K562 (cell line): Measurements from ENCODE around the gene PHTF2. TPM values are rescaled to one million over a fixed set of nuclear protein-coding genes. Genes with fewer than 3 reads are reported as not detected.
"Not testable (repeated sequence)": the region's sequence is repeated elsewhere in the genome, so short reads cannot be mapped to it uniquely, and the experiment has no call there.

Source experiments
- ATAC-seq: fragments of 200-7000 bp; cut with Tn5 transposase; 3 replicates; pipeline ENCODE4 v1.9.1; 2020; ENCODE audit warnings: moderate library complexity
- BruUV-seq: library from RNA; stranded (reverse); fragments of 400-500 nt; replicated peaks from 2 replicates; lab custom pipeline; 2021; lab: Mats Ljungman, UMichigan
- CTCF ChIA-PET: fragments of 300-600 bp; formaldehyde crosslinking; extraction: SDS; loops from one replicate; lab custom pipeline; 2021; ENCODE audit warnings: low intra/inter-chr PET ratio; lab: Yijun Ruan, JAX
- POLR2A ChIA-PET: fragments of 300-600, 350-650 bp; sonication (Branson Sonifier 250); formaldehyde crosslinking; extraction: SDS; loops from one replicate; lab custom pipeline; 2021; ENCODE audit warnings: antibody characterized with exemption, inconsistent platforms; lab: Yijun Ruan, JAX
- DNase-seq, 4 experiments: peaks; one replicate each; pipeline versions ENCODE4 v3.0.0 to v3.0.0-alpha.2; 2011 to 2018; ENCODE audit warnings: low spot score in 3 of 4, mixed read lengths in 3 of 4; ENCODE audit errors: extremely low read depth in 1 of 4
- FAIRE-seq: peaks from 2 replicates; lab custom pipeline; 2011; peaks lifted over from hg19 to GRCh38; lab: Jason Lieb, UNC
- H2AFZ ChIP-seq: 2 replicates; pipeline ENCODE4 v1.6.0; 2011; ENCODE audit warnings: low read depth, low read length, control low read depth, inconsistent platforms
- H3K27ac ChIP-seq: fragments of 200-600 bp; 3 replicates; pipeline ENCODE4 v1.8.0; 2011; ENCODE audit warnings: low read depth, mild to moderate bottlenecking, control low read depth, inconsistent platforms, low read length, moderate library complexity, mixed read lengths; ENCODE audit errors: extremely low read depth
- H3K27me3 ChIP-seq, 2 experiments: fragments of 300-600 bp in 1 of 2; 2 replicates in 1 of 2; 3 replicates in 1 of 2; pipeline versions ENCODE4 v1.6.0 to v1.8.0; 2011; ENCODE audit warnings: inconsistent platforms in 2 of 2, low read length in 2 of 2, mild to moderate bottlenecking in 1 of 2, mixed read lengths in 1 of 2, moderate library complexity in 1 of 2; ENCODE audit not compliant: control insufficient read depth in 2 of 2, insufficient read depth in 2 of 2
- H3K36me3 ChIP-seq: fragments of 300-600 bp; 3 replicates; pipeline ENCODE4 v1.8.0; 2011; ENCODE audit warnings: mild to moderate bottlenecking, low read length, inconsistent platforms; ENCODE audit not compliant: control insufficient read depth, insufficient read depth
- H3K4me1 ChIP-seq, 2 experiments: fragments of 200-600 bp in 1 of 2; replicated peaks in 1 of 2; 2 replicates in 1 of 2; 3 replicates in 1 of 2; pipeline versions ENCODE4 v1.5.1 to v1.8.0; 2011; ENCODE audit warnings: inconsistent platforms in 2 of 2, low read length in 2 of 2, mild to moderate bottlenecking in 1 of 2, mixed read lengths in 1 of 2, moderate library complexity in 1 of 2; ENCODE audit not compliant: control insufficient read depth in 2 of 2, insufficient read depth in 2 of 2
- H3K4me2 ChIP-seq: 2 replicates; pipeline ENCODE4 v1.6.1; 2011; ENCODE audit warnings: low read length, control low read depth, inconsistent platforms, mixed read lengths; ENCODE audit not compliant: insufficient read depth
- H3K4me3 ChIP-seq: fragments of 200-600 bp; sonication (generic), shearing (Covaris generic); 2 replicates; pipeline ENCODE4 v1.5.1; 2016; ENCODE audit warnings: control low read depth, inconsistent platforms
- H3K79me2 ChIP-seq: fragments of 200-600 bp; 3 replicates; pipeline ENCODE4 v1.8.0; 2011; ENCODE audit warnings: low read length, inconsistent platforms; ENCODE audit not compliant: control insufficient read depth, insufficient read depth
- H3K9ac ChIP-seq, 2 experiments: 2 replicates each; pipeline versions ENCODE4 v1.6.0 to v1.6.1; 2011; ENCODE audit warnings: low read depth in 2 of 2, low read length in 2 of 2, control low read depth in 1 of 2, inconsistent platforms in 1 of 2, mild to moderate bottlenecking in 1 of 2, mixed read lengths in 1 of 2; ENCODE audit not compliant: insufficient read depth in 1 of 2
- H3K9me1 ChIP-seq: one replicate; pipeline ENCODE4 v1.6.0; 2011; ENCODE audit warnings: inconsistent platforms, mild to moderate bottlenecking, low read length, moderate library complexity; ENCODE audit not compliant: control insufficient read depth, insufficient read depth
- H3K9me3 ChIP-seq: replicated peaks from 2 replicates; pipeline ENCODE4 v1.5.1; 2011; ENCODE audit warnings: low read depth, low read length, inconsistent platforms; ENCODE audit not compliant: control insufficient read depth, insufficient read depth
- H4K20me1 ChIP-seq: replicated peaks from 2 replicates; pipeline ENCODE4 v1.6.1; 2011; ENCODE audit warnings: low read length, inconsistent platforms, mixed read lengths; ENCODE audit not compliant: control insufficient read depth, insufficient read depth
- BRD4 ChIP-seq: fragments of 200-600 bp; sonication (generic); IDR thresholded peaks from 2 replicates; pipeline ENCODE4 v1.6.1; 2017; ENCODE audit warnings: inconsistent platforms
- KDM1A ChIP-seq, 2 experiments: fragments of 450-650 bp; IDR thresholded peaks; 2 replicates each; pipeline ENCODE4 v1.6.1; 2016; ENCODE audit warnings: mild to moderate bottlenecking in 2 of 2
- MAFF ChIP-seq: IDR thresholded peaks from 2 replicates; pipeline ENCODE4 v1.6.1; 2012; ENCODE audit warnings: low read length, improper control_type of control experiment
- MAFG ChIP-seq: fragments of 450-650 bp; conservative IDR thresholded peaks from 2 replicates; pipeline ENCODE4 v1.6.1; 2016; ENCODE audit warnings: missing genetic modification characterization, missing compliant biosample characterization
- MEIS2 ChIP-seq: fragments of 450-650 bp; IDR thresholded peaks from 2 replicates; pipeline ENCODE4 v1.6.1; 2014; ENCODE audit warnings: mild to moderate bottlenecking; ENCODE audit not compliant: partially characterized antibody
- TOE1 ChIP-seq, 2 experiments: fragments of 450-650 bp in 1 of 2; sonication (generic) in 1 of 2; formaldehyde crosslinking in 1 of 2; IDR thresholded peaks; 2 replicates each; pipeline versions ENCODE4 v1.7.1 to v1.8.0; 2016 to 2022; ENCODE audit warnings: borderline replicate concordance in 2 of 2, mild to moderate bottlenecking in 2 of 2, antibody characterized with exemption in 1 of 2, inconsistent platforms in 1 of 2, low read depth in 1 of 2, missing genetic modification reagents in 1 of 2, moderate library complexity in 1 of 2
- ZNF316 ChIP-seq: fragments of 450-650 bp; IDR thresholded peaks from 2 replicates; pipeline ENCODE4 v1.6.1; 2016
- WGBS: fragments of 100-300 bp; shearing (Covaris generic); methylation state at CpG from one replicate; pipeline ENCODE4 v1.1.6; 2016; ENCODE audit warnings: low coverage, mixed read lengths; ENCODE audit not compliant: insufficient coverage; ENCODE audit errors: missing lambda C conversion rate; 5-methylcytosine and 5-hydroxymethylcytosine counted together
- in situ Hi-C: fragments of 300-500 bp; cut with MboI; formaldehyde crosslinking; loops from 4 replicates; pipeline ENCODE4 v1.15.0; 2018; ENCODE audit warnings: inconsistent platforms, mixed read lengths
- intact Hi-C: fragments of 100-400 bp; cut with micrococcal nuclease; formaldehyde crosslinking; loops from 2 replicates; pipeline ENCODE4 v1.14.2; 2022
- polyA plus RNA-seq, 8 experiments: library from polyadenylated mRNA; depleted of rRNA in 4 of 8; stranded (reverse) in 5 of 8; unstranded in 3 of 8; fragments of >200 nt; fragmentation: Nextera tagmentation in 2 of 8; fragmentation: Illumina TruSeq in 1 of 8; extraction: Ambion mirVana in 2 of 8; extraction: Trizol in 1 of 8; gene quantifications; 2 replicates each; pipeline versions ENCODE4 v1.2.1 to v1.2.3, GENCODE V29; 2011 to 2014; ENCODE audit warnings: inconsistent platforms in 1 of 8, missing spikeins in 1 of 8
- total RNA-seq, 7 experiments: library from RNA; depleted of rRNA in 6 of 7; stranded (reverse); fragments of >200 nt in 6 of 7; fragmentation: Illumina TruSeq in 2 of 7; extraction: Trizol in 2 of 7; gene quantifications; 2 replicates each; pipeline versions ENCODE4 v1.2.1 to v1.2.3, GENCODE V29; 2011 to 2021; ENCODE audit warnings: low replicate concordance in 1 of 7
- TF ChIP-seq, protein P1 (sequence below), 2 experiments: IDR thresholded peaks in 1 of 2; conservative IDR thresholded peaks in 1 of 2; 2 replicates each; pipeline ENCODE4 v1.6.1; 2016; ENCODE audit warnings: low read depth in 2 of 2, mild to moderate bottlenecking in 1 of 2, missing compliant biosample characterization in 1 of 2, missing genetic modification characterization in 1 of 2, moderate library complexity in 1 of 2
- TF ChIP-seq, protein P2 (sequence below): fragments of 450-650 bp; IDR thresholded peaks from 2 replicates; pipeline ENCODE4 v1.6.1; 2016

The PHTF2 gene
- total and polyA plus RNA-seq, 9 of the 15 experiments (the other 6 are each of a cell fraction or from before 2014, with no cell fraction given), result 17.9 to 43.6 (median 25.4) TPM

DNA sequence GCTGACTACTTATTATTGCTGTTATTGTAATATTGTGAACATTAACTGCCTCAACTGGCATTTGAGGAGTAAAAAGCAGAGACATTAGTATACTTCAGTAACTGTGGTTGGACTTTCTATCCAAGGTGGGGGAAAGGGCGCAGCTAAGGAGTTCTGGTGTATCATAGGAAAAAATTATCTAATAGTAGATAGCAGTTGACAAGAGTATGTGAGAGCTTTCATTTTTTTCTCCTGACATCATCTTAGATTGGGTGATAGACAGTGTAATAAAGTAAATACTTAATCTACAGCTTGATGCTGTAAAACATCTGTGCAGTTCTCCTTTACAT lies 68.9 kb downstream of the PHTF2 start:
- CTCF ChIA-PET, result no interaction called here

DNA sequence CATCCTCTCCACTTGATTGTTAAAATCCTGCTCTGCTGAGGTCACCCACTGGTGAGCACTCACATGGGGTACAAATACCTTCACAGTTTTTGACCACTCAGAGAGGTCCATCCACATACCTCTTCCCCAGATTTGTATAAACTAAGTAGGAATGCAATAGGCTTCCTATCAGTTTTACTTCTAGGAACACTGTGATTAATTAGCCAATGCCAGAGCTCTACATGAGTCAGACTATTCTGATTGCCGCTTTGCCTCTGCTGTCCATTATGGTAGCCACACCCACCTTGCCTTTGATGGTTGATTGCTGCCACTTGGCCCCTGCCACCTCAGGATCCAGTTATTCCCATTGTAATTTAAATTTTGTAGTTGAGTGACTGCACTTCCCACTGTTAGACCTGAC lies 73.7 kb downstream of the PHTF2 start:
- TF ChIP-seq, protein P1, sequence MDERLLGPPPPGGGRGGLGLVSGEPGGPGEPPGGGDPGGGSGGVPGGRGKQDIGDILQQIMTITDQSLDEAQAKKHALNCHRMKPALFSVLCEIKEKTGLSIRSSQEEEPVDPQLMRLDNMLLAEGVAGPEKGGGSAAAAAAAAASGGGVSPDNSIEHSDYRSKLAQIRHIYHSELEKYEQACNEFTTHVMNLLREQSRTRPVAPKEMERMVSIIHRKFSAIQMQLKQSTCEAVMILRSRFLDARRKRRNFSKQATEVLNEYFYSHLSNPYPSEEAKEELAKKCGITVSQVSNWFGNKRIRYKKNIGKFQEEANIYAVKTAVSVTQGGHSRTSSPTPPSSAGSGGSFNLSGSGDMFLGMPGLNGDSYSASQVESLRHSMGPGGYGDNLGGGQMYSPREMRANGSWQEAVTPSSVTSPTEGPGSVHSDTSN (CRISPR knock-in tag; IDR thresholded peaks at IDR 0.05; ENCODE audit: low read depth), result not testable (repeated sequence)
- TF ChIP-seq, protein P1 (tag; conservative IDR thresholded peaks at IDR 0.05; ENCODE audit: low read depth), result 0 out of 2 replicates have a peak, but pooled peaks have one; percentile 19
- TF ChIP-seq, protein P2, sequence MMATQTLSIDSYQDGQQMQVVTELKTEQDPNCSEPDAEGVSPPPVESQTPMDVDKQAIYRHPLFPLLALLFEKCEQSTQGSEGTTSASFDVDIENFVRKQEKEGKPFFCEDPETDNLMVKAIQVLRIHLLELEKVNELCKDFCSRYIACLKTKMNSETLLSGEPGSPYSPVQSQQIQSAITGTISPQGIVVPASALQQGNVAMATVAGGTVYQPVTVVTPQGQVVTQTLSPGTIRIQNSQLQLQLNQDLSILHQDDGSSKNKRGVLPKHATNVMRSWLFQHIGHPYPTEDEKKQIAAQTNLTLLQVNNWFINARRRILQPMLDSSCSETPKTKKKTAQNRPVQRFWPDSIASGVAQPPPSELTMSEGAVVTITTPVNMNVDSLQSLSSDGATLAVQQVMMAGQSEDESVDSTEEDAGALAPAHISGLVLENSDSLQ, result peak; percentile 46; the same call in 1 of the 2 replicates
- TF ChIP-seq MEIS2 (peak; percentile 37), KDM1A (IDR thresholded peaks at IDR 0.05) (peak; percentile 64 to 81; a peak in 3 of 4 replicates)
- H3K9me1 ChIP-seq, ATAC-seq, H2AFZ ChIP-seq, H3K36me3 ChIP-seq, H3K27me3 ChIP-seq, H3K9ac ChIP-seq, H3K27ac ChIP-seq, in situ Hi-C loops, H3K4me1 ChIP-seq, BruUV-seq, intact Hi-C loops, H3K9me3 ChIP-seq, H3K4me3 ChIP-seq, H4K20me1 ChIP-seq, CTCF ChIA-PET, FAIRE-seq, H3K4me2 ChIP-seq, DNase-seq: not testable (repeated sequence)
- WGBS, result 0% methylated on average over 1 of the region's 1 CpG
- H3K79me2 ChIP-seq, result peaks cover 41% of the 10 kb centered on the region
- POLR2A ChIA-PET, result interaction anchor here (0.7 to 0.8 kb wide), 2 partner anchors 12 to 19 kb away, joined by 3 read pairs; no protein-coding TSS in a partner anchor

More for the DNA sequence above, 68.9 kb downstream of the PHTF2 start:
- in situ Hi-C loops (no loop called here), intact Hi-C loops (no loop called here)
- Histone ChIP-seq H3K36me3 (no peaks in the 10 kb centered on the region; the same call in 2 of the 3 replicates), H3K27ac (no peak overlapping the region), H4K20me1 (0 out of 2 replicates have a peak, but pooled peaks cover 2% of the 10 kb centered on the region), H3K9me1 (peaks cover 3% of the 10 kb centered on the region), H2AFZ (no peak overlapping the region), H3K4me3 (no peak overlapping the region), H3K79me2 (peaks cover 51% of the 10 kb centered on the region), H3K9ac (no peak overlapping the region), H3K4me2 (no peak overlapping the region), H3K9me3 (no peaks in the 10 kb centered on the region), H3K4me1 (peaks cover 4 to 8% of the 10 kb centered on the region in 2 experiments; a peak in 3 of 5 replicates), H3K27me3 (no peaks in the 10 kb centered on the region; a peak in 1 of 5 replicates)
- POLR2A ChIA-PET, result interaction anchor here (0.6 kb wide), 1 partner anchor 29 kb away, joined by 3 read pairs; no protein-coding TSS in a partner anchor
- TF ChIP-seq MAFF (peak; percentile 52), MAFG (tag) (0 out of 2 replicates have a peak, but pooled peaks have one; percentile 15), TOE1 (IDR thresholded peaks at IDR 0.05; ENCODE audit: borderline replicate concordance) (no peak), TOE1 (CRISPR knock-in tag; IDR thresholded peaks at IDR 0.05; ENCODE audit: borderline replicate concordance, low read depth) (no peak), ZNF316 (peak; percentile 75), BRD4 (no peak)
- ATAC-seq (no peak), DNase-seq (no peak), FAIRE-seq (no peak)
- BruUV-seq, result no TSS peak
- 95% methylated on average over 1 of the region's 1 CpG for WGBS
